GM23338 (cell line): ENCODE data around the gene TBC1D30.

Experiments
- EZH2 ChIP-seq: fragments of 200-600 bp; sonication (generic); IDR thresholded peaks from one replicate; pipeline ENCODE4 v1.8.0; 2017; ENCODE audit warnings: antibody characterized with exemption, mild to moderate bottlenecking, low read depth; ENCODE audit not compliant: unreplicated experiment
- EZH2phosphoT487 ChIP-seq: fragments of 200-600 bp; sonication (generic); IDR thresholded peaks from one replicate; pipeline ENCODE4 v1.8.1; 2018; ENCODE audit warnings: antibody characterized with exemption; ENCODE audit not compliant: unreplicated experiment
- NANOG ChIP-seq: IDR thresholded peaks from 2 replicates; pipeline ENCODE4 v1.6.1; 2016; ENCODE audit warnings: antibody characterized with exemption, borderline replicate concordance
- POLR2AphosphoS5 ChIP-seq: IDR thresholded peaks from 2 replicates; pipeline ENCODE4 v1.6.1; 2016; ENCODE audit warnings: antibody characterized with exemption, low read depth
- REST ChIP-seq: IDR thresholded peaks from one replicate; pipeline ENCODE4 v1.6.1; 2018; ENCODE audit warnings: antibody characterized with exemption; ENCODE audit not compliant: unreplicated experiment
- TF ChIP-seq, protein P1 (sequence below), 2 experiments: fragments of 200-600 bp in 1 of 2; sonication (generic) in 1 of 2; conservative IDR thresholded peaks; 2 replicates each; pipeline versions ENCODE4 v1.5.1 to v1.6.1; 2016 to 2017; ENCODE audit warnings: antibody characterized with exemption in 2 of 2, low read depth in 2 of 2, mild to moderate bottlenecking in 2 of 2, moderate library complexity in 1 of 2

GRCh38 chr12:64779354-64779974 lies 45.0 kb upstream of the TBC1D30 start:
- TF ChIP-seq POLR2AphosphoS5 (no peak), EZH2 (no peak), EZH2phosphoT487 (no peak), NANOG (no peak), REST (no peak)
- TF ChIP-seq, protein P1, sequence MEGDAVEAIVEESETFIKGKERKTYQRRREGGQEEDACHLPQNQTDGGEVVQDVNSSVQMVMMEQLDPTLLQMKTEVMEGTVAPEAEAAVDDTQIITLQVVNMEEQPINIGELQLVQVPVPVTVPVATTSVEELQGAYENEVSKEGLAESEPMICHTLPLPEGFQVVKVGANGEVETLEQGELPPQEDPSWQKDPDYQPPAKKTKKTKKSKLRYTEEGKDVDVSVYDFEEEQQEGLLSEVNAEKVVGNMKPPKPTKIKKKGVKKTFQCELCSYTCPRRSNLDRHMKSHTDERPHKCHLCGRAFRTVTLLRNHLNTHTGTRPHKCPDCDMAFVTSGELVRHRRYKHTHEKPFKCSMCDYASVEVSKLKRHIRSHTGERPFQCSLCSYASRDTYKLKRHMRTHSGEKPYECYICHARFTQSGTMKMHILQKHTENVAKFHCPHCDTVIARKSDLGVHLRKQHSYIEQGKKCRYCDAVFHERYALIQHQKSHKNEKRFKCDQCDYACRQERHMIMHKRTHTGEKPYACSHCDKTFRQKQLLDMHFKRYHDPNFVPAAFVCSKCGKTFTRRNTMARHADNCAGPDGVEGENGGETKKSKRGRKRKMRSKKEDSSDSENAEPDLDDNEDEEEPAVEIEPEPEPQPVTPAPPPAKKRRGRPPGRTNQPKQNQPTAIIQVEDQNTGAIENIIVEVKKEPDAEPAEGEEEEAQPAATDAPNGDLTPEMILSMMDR (conservative IDR thresholded peaks at IDR 0.05; ENCODE audit: low read depth in 2 of 2): no peak
